SW 1271 (cell line): ENCODE measurements around the gene PRIM2.
"Not testable (repeated sequence)": the region's sequence is repeated elsewhere in the genome, so short reads cannot be mapped to it uniquely, and the experiment has no call there.

Source experiments
- DNase-seq, 2 experiments: peaks; one replicate each; lab custom pipeline; 2025; lab: John Stamatoyannopoulos, UW

PRIM2 gene

DNA sequence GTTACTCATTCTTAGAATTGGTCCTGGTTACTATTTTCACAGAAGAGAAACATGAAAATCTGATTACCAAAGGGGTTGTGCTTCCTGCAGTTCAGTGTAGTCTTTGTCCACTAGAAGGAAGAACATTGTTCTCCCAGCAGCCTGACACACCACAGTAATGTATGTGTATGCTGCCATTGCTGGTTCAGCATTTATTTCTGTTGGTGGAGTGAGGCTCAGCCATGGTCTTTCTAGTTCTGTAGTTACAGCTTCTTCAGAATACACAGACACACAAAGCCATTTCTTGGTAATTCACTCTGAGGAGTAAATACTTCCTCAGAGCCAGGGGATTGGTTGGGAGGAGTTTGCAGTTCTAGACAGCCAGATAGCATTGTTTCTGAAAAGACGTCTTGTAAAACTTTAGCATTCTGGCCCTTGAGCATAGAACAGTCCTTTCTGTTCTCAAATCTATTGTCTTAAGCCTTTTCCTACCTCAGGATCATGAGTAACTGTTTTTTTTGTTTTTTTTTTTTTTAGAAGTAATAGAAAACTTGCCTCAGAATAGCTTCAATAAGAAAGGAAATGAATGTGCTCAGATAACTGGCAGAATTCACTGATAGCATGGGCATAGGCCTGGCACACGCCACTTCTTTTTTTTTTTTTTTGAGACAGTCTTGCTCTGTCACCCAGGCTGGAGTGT is 128.5 kb downstream of the PRIM2 start:
- DNase-seq = not testable (repeated sequence)

DNA sequence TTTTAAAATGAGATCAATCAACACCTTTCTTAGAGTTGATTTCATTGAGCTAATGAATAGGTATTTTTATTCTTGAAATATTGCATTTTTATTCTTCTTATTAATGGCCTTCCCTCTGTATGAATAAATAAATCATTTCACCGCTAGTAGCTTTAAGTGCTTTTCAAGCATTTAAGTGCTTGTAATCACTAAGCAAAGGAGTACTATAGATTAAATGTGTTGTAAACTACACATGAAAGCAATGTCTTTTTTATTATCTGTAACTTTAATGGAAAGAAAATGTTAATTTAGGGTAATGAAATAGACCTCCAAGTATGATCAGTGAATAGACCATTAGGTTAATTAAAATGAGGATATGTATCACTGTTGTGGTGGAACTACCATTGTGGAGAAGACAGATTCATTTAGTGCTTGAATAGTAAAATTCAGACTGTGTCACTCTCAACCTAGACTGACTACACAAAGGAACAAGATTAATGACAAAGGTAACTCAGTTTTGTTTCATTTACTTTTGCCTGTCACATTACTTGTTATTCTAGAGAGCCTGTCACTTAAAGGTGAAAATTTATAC is 132.2 kb downstream of the PRIM2 start:
- not testable (repeated sequence) for DNase-seq

DNA sequence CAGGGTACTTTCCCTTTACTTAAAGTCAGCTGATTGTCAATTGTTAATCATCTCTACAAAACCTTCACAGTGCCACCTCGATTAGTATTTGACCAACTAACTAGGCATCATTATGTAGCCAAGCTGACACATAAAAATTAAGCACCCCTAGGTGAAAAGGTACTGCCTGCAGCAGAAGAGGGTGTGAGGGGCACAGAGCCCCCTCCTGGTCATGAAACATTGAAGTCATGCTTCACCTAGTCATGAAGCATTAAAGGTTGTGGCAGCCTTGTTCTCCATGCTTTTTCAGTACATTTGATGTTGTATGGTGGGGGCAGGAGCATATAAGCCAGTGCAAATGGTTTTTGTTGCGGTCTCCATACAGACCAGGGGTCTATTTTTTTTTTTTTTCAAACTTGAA is 142.4 kb downstream of the PRIM2 start:
- DNase-seq = not testable (repeated sequence)

DNA sequence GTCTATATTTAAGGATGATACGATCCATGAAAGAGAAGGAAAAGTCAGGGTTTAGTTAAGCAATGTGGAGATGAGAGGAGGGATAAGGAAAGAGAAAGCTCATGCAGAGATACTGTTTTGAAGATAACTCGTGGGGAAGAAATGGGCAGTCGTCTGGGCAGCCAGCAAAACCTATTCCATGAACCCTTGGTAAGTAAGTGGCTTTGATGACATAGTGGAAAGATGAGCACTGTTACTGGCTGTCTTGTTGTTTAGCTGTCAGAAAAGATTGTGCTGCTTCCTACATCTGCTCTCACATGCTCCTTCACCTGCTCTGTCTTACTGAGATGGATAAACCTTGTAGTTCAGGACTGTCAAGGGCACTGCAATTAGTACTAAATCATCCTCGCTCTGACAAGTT is 143.6 kb downstream of the PRIM2 start:
- DNase-seq = not testable (repeated sequence)

DNA sequence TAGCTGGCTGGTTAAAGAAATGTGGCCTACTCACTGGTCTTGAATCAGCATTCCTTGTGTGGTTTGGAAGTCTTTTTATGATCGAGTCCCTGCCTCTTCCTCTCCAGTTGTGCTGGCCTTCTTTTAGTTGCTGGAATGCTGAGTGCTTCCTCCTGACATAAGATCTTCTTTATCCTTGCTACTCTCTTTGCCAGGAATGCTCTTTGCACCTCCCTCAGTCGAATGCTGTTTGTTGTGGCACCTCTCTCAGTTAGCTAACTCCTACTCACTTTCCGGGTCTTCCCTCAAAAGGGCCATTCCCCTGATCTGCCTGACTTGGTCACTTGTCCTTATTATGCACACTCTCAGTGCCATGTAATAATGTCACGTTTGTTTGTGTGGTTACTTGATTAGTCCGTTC is 146.4 kb downstream of the PRIM2 start:
- DNase-seq = not testable (repeated sequence)

DNA sequence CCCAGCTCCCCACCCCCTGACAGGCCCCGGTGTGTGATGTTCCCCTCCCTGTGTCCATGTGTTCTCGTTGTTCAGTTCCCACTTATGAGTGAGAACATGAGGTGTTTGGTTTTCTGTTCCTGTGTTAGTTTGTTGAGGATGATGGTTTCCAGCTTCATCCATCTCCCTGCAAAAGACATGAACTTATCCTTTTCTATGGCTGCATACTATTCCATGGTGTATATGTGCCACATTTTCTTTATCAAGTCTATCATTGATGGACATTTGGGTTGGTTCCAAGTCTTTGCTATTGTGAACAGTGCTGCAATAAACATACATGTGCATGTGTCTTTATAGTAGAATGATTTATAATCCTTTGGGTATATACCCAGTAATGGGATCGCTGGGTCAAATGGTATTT is 148.5 kb downstream of the PRIM2 start:
- not testable (repeated sequence) for DNase-seq

DNA sequence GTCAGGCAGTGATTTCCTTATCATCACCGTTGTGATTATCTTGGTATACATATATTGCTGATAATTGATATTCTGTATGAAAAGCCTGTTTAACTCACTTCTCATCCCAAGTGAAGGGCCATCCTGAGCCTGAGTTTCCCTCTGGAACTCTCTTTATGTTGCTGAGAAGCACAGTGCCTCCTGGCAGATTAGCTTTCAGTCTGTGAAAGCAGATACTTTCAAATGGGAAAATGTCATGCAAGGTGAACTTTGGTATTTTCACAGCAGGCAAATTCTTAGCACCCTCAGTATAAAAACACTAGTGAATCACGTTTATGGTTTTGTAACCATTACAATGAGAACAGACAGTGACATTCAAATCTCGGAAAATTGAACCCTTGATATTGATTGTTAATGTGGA is 151.6 kb downstream of the PRIM2 start:
- no peak for DNase-seq

DNA sequence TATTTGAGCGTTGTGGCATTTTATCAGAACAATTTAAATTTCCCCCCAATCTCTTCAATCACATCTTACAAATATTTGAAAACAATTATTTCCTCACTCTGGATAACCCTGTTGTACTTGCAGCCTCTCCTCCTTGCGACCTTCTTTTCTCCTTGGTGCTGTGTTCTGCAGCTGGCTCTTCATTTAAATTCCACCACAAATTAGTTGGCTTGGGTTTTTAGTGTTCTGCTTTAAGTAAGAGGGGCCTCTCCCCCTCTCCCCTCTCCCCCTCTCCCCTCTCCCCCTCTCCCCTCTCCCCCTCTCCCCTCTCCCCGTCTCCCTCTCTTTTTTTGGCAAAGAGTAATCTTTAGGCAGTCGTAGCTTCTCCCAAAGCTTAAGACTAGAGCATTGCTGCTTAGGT is 152.7 kb downstream of the PRIM2 start:
- DNase-seq = not testable (repeated sequence)

DNA sequence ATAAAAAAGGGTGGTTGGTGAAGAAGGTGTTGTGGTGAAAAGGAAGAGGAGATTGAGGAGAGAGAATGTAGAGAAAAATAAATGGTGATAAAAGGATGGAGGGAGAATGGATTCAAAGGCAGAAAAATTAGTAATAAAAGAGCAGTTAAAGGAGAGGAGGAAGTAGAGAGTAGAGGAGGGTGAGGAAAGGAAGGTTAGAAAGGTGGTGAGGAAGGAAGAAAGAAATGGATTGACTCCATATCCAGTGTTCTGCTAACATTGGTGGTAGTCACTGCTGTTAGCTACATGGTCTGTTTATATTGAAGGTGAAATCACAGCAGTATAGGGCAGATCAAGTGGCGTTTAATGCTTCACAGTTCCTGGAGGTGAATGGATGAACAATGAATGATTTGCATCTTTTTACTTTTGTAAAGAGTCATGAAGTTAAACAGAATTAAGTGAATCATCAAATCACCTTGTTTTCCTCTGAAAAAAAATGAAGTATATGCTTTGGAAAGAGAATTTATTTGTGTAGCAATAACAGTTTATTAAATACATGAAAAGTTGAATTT is 154.0 kb downstream of the PRIM2 start:
- DNase-seq = not testable (repeated sequence)

DNA sequence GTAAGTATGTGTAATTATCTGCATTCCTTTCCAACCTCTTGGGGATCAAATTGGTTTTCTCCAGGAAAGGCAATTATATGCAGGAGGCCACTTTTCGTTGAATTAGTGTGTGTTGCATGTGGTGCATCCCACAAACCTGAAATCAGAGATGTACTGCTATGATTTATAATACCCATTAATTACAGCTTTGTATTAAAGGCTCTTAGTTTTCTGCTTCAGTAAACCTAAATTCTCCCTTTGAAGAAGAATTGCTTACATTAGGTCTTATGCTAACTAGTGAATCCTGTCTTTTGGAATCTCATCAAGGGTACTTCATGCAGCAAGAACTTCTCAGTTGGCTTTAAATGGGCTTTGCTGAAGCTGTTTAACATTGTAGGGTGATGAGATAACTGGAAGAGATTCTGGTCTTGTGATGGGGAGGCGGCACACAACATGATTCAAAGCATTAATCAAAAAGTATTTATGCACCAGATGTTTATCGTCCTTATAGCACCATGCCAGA is 155.5 kb downstream of the PRIM2 start:
- not testable (repeated sequence) for DNase-seq

DNA sequence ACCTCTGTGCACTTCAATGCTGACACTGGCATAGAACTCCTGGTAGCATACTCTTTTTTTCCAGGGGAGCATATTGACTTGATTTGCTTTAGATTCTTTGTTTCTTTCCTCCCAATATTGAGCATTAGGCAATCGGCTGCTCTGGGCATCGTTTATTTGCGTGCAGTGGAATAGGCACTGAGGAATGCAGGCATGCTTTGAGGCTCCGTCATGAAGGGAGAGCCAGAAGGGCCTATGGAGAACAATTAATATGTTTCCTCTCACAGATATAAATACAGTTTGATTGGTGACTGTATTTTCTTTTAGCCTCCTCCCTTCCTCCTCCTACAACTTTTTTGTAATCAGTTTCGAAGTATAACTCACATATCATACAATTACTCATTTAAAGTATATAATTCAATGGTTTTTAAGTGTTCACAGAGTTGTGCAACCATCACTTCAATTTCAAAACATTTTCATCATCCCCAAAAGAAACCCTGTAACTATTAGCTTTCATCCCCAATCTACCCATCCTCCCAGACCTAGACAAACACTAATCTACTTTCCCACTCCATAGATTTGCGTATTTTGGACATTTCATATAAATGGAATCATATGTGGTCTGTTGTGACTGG is 157.5 kb downstream of the PRIM2 start:
- not testable (repeated sequence) for DNase-seq

DNA sequence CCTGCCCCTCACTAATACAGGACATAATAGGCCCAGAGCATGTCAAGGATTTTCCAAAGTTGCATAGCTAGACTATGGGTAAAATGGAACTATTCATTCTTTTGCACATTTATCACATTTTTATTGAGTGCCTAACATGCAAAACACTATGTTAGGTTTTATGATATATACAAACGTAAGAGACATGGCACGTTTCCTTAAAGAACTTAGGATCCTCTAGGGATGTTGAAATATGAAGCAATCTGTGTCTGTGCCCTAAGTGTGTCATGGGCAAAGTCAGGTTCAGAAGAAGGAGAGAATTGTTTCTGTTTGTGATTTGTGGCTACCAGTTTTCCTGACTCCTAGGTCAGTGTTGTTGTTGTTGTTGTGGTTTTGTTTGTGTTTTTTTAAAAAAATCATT is 158.2 kb downstream of the PRIM2 start:
- not testable (repeated sequence) for DNase-seq

DNA sequence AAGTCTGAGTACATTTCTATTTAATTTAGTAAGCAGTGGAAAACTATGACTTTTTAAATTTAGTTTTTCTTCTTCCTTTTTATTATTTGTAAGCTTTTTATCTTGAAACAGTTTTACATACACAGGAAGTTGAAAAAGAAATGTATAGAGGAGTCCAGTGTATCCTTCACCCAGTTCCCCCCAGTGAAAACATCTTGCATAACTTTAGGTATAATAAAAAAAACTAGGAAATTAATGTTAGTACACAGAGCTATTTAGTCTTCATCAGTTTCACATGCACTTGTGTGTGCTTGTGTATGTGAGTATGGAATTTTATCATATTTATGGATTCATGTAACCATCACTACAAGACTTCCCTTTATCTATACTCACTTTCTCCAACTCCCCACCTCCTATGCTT is 162.8 kb downstream of the PRIM2 start:
- DNase-seq = not testable (repeated sequence)

DNA sequence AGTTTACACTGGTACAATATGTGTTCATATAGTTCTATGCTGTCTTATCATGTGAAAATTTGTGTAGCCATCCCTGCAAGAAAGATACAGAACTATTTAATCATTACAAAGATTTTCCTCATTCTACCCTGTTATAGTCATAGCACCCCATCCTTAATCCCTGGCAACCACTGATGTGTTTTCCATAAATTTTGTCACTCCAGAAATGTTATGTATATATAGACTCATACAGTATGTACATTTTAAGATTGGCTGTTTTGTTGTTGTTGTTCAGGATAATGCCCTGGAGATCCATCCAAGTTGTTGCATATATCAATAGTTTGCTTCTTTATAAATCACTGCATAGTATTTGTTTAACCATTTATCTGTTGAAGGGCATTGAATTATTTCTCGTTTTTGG is 163.7 kb downstream of the PRIM2 start:
- not testable (repeated sequence) for DNase-seq

DNA sequence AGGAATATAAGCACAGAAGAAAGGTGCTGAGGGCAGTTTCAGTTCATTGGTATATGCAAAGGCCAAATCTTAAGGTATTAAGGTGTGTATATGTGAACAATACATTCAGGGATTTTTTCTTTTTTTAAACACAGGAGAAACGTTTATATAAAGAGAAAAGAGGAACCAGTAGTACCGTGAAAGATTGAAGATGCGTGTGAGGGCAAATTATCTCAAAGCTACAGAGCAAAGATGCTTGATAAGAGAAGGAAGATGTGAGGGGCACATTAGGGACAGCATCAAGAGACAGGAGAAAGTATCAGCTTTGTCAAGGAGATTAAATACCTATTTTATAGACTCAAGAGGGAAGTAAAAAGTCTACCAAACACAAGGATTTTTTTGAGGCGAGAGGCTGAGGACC is 165.0 kb downstream of the PRIM2 start:
- not testable (repeated sequence) for DNase-seq

DNA sequence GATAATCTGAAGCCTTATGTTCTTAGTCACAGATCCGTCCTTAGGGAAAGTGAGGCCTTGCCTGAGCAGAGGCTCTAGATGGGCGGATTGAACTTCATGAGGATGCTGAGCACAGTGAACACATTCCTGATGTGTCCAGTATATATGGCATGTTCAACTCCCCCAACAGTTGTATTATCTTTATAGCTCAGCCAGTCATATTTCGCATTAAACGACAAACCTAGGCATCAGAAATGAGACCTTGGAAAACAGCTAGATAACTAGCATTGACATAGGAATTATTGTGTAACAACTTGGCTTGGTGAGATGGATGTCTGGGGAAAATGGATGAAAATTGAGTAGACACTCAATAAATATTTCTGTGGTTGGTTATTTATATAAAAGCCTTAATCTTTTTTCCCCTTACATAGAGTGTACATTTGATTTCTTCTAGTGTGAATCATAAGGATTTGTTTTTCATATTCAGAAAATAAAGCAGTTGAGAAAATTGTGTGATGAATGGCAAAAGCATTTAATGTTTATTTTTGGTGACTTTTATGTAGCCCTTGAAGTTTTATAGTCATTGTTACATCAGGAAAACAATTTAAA is 169.2 kb downstream of the PRIM2 start:
- DNase-seq = not testable (repeated sequence)

DNA sequence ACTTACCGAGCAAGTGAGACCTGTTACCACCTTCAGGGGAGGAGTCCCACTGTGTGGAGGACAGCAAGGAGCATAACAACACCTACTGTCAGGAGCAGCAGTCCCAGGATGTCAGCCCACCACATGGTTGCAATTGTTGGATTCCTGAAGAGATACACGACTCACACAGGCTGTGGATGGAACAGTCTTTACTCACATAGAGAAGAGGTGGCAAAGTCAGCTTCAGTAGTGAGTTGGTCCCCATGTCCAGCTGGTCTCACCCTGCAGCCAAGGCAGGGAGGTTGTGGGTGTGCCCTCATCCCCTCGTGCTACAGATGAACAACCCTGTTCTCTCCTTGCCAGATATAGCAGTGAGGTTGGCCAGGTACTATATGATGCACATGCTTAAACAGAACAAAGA is 171.1 kb downstream of the PRIM2 start:
- DNase-seq = not testable (repeated sequence)

DNA sequence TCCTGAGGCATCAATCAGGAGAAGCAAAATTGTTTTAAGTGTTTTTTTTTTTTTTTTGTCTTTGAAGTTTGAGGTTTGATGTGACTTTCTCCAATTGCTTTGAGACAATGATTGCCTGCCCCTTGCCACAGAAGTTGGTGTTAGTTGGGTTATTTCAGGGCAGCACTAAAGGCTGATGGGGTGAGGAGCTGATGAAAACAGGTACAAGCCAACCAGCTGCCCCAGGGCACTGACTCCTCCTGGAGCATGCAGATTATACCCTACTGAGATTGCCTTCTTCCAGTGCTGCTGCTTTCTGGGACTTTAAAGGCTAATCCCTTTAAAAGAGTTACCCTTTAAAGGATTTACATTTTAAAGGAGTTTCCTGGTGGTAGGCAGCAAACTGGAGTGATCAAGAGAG is 172.5 kb downstream of the PRIM2 start:
- DNase-seq = not testable (repeated sequence)

DNA sequence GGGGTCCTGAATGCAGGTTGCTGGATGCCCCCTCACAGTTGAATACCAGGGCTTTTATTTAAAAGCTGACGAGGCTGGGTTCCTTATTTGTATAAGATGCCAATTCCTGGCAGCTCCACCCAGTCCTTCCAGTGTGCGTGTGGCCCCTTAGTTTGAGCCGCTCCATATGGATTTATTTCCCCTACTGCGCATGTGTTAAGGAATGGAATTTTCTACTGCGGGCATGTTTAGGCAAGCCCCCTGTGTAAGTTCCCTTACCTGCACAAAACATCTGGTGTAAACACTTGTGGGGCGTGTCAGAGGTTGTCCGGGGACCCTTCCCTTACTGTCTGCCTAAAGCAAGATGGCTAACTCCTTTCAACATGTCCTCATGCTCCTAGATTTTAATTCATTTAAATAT is 174.4 kb downstream of the PRIM2 start:
- DNase-seq = not testable (repeated sequence)

DNA sequence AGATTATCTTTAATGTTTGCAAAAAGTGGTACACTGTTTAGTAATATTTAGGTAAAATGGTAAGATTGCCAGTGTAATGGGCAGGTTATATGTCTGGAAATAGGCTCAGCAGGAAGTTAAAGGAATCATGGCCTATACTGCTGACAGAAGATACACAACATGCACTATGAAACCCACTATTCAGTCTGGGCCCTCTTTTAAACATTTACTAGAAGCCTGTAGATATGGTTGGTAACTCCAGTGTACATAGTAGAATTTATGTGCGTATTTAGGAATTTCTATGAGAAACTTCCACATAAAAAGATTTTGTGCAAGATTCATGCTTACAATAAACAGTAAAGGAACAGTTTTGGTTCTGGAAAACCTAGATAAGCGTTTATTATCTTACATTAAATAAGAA is 178.8 kb downstream of the PRIM2 start:
- DNase-seq = not testable (repeated sequence)

DNA sequence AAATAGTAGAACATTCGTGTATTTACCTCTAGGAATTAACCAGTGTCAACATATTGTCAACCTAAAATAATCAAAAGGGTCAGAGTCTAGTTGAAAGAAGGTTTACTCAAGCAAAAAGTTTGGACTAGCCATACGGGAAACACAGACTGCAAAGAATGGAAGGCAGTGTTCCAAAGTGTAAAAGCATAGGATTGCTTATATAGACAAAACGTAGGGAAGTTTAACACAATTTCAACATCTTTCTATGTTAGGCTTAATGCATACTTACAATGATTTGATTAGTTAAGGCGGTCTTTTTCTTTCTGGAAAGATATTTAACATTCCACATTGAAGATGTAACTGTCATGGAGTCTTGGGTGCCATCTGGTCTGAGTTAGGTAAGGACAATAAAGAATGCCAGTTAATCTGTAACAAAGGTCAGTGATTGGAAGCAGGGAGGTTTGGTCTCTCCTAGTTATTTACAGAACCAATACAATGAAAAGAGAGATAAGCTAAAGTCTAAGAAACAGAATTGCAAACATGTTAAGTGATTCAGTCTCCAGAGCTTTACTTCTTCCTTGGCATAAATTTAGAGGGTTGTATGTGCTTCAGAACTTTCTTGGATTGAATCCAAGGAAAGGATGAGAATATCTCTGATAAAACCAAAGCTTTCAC is 183.1 kb downstream of the PRIM2 start:
- not testable (repeated sequence) for DNase-seq

DNA sequence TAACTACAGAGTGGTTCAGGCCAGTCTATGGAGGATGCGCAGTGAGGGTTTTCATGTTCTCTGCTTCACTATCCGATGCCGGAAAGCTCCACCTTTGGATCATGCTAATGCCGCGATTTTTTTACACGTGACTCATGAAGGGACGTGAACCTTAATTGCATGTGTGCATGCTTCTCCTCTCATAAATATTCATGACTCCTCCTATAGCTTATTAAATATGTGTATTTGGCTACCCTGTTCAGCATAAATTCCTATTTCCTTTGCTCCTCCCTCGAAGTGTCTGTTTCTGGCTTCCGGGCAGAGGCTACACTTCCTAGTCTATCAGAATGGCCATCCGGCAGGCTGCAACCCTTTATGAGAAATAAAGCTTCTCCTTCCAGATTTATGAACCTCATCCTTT is 185.0 kb downstream of the PRIM2 start:
- DNase-seq = not testable (repeated sequence)
